Esophagus muscularis mucosa (tissue), 4 donors: ENCODE results near the gene ZBTB44.

Experiments used
- CTCF ChIP-seq, 3 experiments: fragments of 200-600 bp in 2 of 3; fragments of 450-650 bp in 1 of 3; sonication (generic) in 2 of 3; IDR thresholded peaks; one replicate each; pipeline ENCODE4 v1.5.1; 2017 to 2019; ENCODE audit warnings: antibody characterized with exemption in 3 of 3, mild to moderate bottlenecking in 2 of 3, moderate library complexity in 1 of 3
- EP300 ChIP-seq: sonication (generic); formaldehyde crosslinking; IDR thresholded peaks from one replicate; pipeline ENCODE4 v1.6.1; 2017; ENCODE audit warnings: antibody characterized with exemption
- POLR2A ChIP-seq: fragments of 450-650 bp; IDR thresholded peaks from one replicate; pipeline ENCODE4 v1.6.1; 2017; ENCODE audit warnings: antibody characterized with exemption, moderate library complexity, mild to moderate bottlenecking, low read depth

GRCh38 chr11:130304651-130305050 is 10.1 kb downstream of the ZBTB44 start:
- TF ChIP-seq CTCF (IDR thresholded peaks at IDR 0.05) (no peak), POLR2A (no peak), EP300 (no peak)
